ENCODE data around the gene BGN. TPM values are rescaled to one million over a fixed set of nuclear protein-coding genes. Genes with fewer than 3 reads are reported as not detected.

Gene BGN
- total RNA-seq, 1 experiment from 2014 or later = 1.2 TPM

DNA sequence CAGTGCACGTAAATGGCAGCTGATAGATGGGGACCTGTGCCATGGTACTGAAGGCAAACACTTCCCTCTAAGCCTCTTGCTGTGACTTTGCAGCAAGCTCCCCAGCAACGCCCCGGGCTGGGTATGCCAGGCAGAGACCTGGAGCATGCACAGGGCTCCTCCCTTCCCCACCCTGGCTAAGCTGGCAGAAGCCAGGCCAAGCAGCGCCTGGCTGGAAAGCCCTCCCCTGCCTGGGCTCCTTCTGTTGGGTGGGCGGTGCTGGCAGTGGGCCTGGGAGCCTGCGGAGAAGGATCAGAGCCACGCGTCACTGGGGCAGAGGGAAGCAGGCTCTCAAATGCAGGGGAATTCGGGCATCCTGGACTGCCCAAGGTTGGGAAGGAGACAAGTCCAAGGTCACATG is 26.3 kb downstream of the BGN start:
- no peak overlapping the region; the same call in 1 of the 2 replicates for H3K14ac ChIP-seq (ENCODE audit: insufficient read depth, low read length)
- H3K4me2 ChIP-seq (ENCODE audit: insufficient read depth, insufficient read length, low read length) = no peak overlapping the region
- no peak for TF ChIP-seq CTCF (conservative IDR thresholded peaks at IDR 0.05)
- Mint-ChIP-seq H3K9me3 (peaks cover 58 to 60% of the 10 kb centered on the region in 2 experiments), H3K27me3 (ENCODE audit: low read depth) (peaks cover 58% of the 10 kb centered on the region), H3K27ac (no peak overlapping the region), H3K36me3 (ENCODE audit: insufficient read depth in 1 of 3, low read depth in 3 of 3) (peaks cover 2 to 6% (median 4%) of the 10 kb centered on the region in 3 experiments; a peak in 6 of 7 replicates), H3K4me3 (no peak overlapping the region), H3K4me1 (0 out of 4 replicates have a peak, but pooled peaks cover 0 to 4% of the 10 kb centered on the region in 2 experiments)
- no peak overlapping the region for H2BK12ac ChIP-seq (ENCODE audit: insufficient read length, low read depth, low read length)
- no peak overlapping the region for H4K91ac ChIP-seq (ENCODE audit: insufficient read length, low read depth, low read length)
- no peak overlapping the region for H3K18ac ChIP-seq (ENCODE audit: insufficient read length, low read depth, low read length)
- H2BK15ac ChIP-seq (ENCODE audit: low read depth, low read length) = no peak overlapping the region
- WGBS (ENCODE audit: extremely low coverage, insufficient read length, low lambda C conversion rate) = no CpG with 5 or more reads among the region's 9 CpGs
- H3K23me2 ChIP-seq (ENCODE audit: insufficient read length, low read depth, low read length, poor library complexity, severe bottlenecking) = peaks cover 4% of the 10 kb centered on the region
- no peak overlapping the region for H3T11ph ChIP-seq (ENCODE audit: low read length)
- H3K9ac ChIP-seq (ENCODE audit: extremely low read depth, insufficient read length, low read length) = no peak overlapping the region
- no peak overlapping the region for H3K56ac ChIP-seq (ENCODE audit: insufficient read length, low read depth, low read length)
- no peak overlapping the region for H2BK120ac ChIP-seq (ENCODE audit: low read depth, low read length, poor library complexity, severe bottlenecking)
- no peak overlapping the region for H2AK5ac ChIP-seq (ENCODE audit: insufficient read length, low read length)
- no peaks in the 10 kb centered on the region for H3K79me2 ChIP-seq (ENCODE audit: insufficient read depth, low read length)
- H4K8ac ChIP-seq (replicated peaks; ENCODE audit: insufficient read length, low read depth, low read length) = no peak overlapping the region
- H4K5ac ChIP-seq (ENCODE audit: insufficient read length, low read depth, low read length) = no peak overlapping the region
- DNase-seq = no peak
- H2AFZ ChIP-seq (ENCODE audit: low read length) = no peak overlapping the region
- H3K27ac ChIP-seq (ENCODE audit: insufficient read length, low read depth, low read length) = no peak overlapping the region
- peaks cover 13% of the 10 kb centered on the region; the same call in 1 of the 2 replicates for H3K27me3 ChIP-seq (ENCODE audit: insufficient read depth, low read length)
- no peak overlapping the region for H2BK5ac ChIP-seq (ENCODE audit: insufficient read length, low read length)
- H3K4ac ChIP-seq (ENCODE audit: low read depth, low read length) = no peak overlapping the region
- H4K20me1 ChIP-seq (ENCODE audit: control insufficient read depth, insufficient read depth, insufficient read length) = no peaks in the 10 kb centered on the region
- no peak overlapping the region for H2BK20ac ChIP-seq (ENCODE audit: low read depth, low read length, poor library complexity, severe bottlenecking)
- H3K4me1 ChIP-seq (ENCODE audit: insufficient read depth, low read length) = no peaks in the 10 kb centered on the region
- H3K9me3 ChIP-seq (ENCODE audit: control insufficient read depth, low read depth, low read length) = peaks cover 53% of the 10 kb centered on the region
- no peak overlapping the region for H3K23ac ChIP-seq (ENCODE audit: insufficient read length, low read depth, low read length)
- H3K79me1 ChIP-seq (ENCODE audit: insufficient read depth, low read depth, low read length, poor library complexity, severe bottlenecking) = no peaks in the 10 kb centered on the region
